HCT116 (cell line): ENCODE measurements around the gene NTNG1. TPM values are rescaled to one million over a fixed set of nuclear protein-coding genes. Genes with fewer than 3 reads are reported as not detected.
A peak's percentile ranks its signal among the peaks of the same experiment; 100 is the strongest.

Source experiments
- ATAC-seq: fragments of 200-7000 bp; cut with Tn5 transposase; 2 replicates; pipeline ENCODE4 v1.9.1; 2020; ENCODE audit warnings: mild to moderate bottlenecking, moderate library complexity
- BruUV-seq: library from RNA; stranded (reverse); fragments of 400-500 nt; replicated peaks from 2 replicates; lab custom pipeline; 2021; lab: Mats Ljungman, UMichigan
- CTCF ChIA-PET: fragments of 300-600 bp; sonication (Branson Sonifier 250); formaldehyde crosslinking; loops from one replicate; lab custom pipeline; 2021; ENCODE audit warnings: antibody characterized with exemption; lab: Charles Lee
- POLR2A ChIA-PET: fragments of 300-600, 350-600 bp; sonication (Branson Sonifier 250); formaldehyde crosslinking; loops from one replicate; lab custom pipeline; 2021; ENCODE audit warnings: antibody characterized with exemption; lab: Charles Lee
- RAD21 ChIA-PET, 2 experiments: fragments of 300-600 bp; sonication (Branson Sonifier 250); formaldehyde crosslinking; loops; one replicate each; lab custom pipeline; 2023; ENCODE audit warnings: low total read pairs in 2 of 2; ENCODE audit not compliant: uncharacterized antibody in 2 of 2, unreplicated experiment in 2 of 2, low non-redundant PET in 1 of 2; lab: Charles Lee
- DNase-seq: peaks from one replicate; pipeline ENCODE4 v3.0.0-alpha.2; 2010; ENCODE audit warnings: low read depth, low spot score
- H2AFZ ChIP-seq: fragments of 200-600 bp; shearing (Covaris generic), sonication (generic); 2 replicates; pipeline ENCODE4 v1.6.1; 2017; ENCODE audit warnings: low read depth, mixed run types, mixed read lengths, antibody characterized with exemption, low read length; ENCODE audit not compliant: poor library complexity, severe bottlenecking
- H3K27ac ChIP-seq: 2 replicates; pipeline ENCODE4 v1.5.1; 2012; ENCODE audit warnings: low read depth, low read length
- H3K27me3 ChIP-seq: fragments of 200-600 bp; sonication (generic); 2 replicates; pipeline ENCODE4 v1.6.1; 2016; ENCODE audit warnings: mixed run types, low read length, mixed read lengths; ENCODE audit not compliant: insufficient read depth
- H3K36me3 ChIP-seq, 2 experiments: fragments of 200-500 bp in 1 of 2; fragments of 200-600 bp in 1 of 2; sonication (Bioruptor generic) in 1 of 2; sonication (generic) in 1 of 2; 2 replicates each; pipeline versions ENCODE4 v1.5.1 to v1.6.1; 2014 to 2016; ENCODE audit warnings: low read length in 2 of 2, inconsistent platforms in 1 of 2, mixed read lengths in 1 of 2, mixed run types in 1 of 2; ENCODE audit not compliant: insufficient read depth in 2 of 2, control insufficient read depth in 1 of 2
- H3K4me1 ChIP-seq, 2 experiments: fragments of 200-600 bp in 1 of 2; sonication (generic) in 1 of 2; 2 replicates each; pipeline versions ENCODE4 v1.5.1 to v1.6.1; 2012 to 2017; ENCODE audit warnings: low read length in 2 of 2, inconsistent platforms in 1 of 2, mild to moderate bottlenecking in 1 of 2, mixed read lengths in 1 of 2, mixed run types in 1 of 2, moderate library complexity in 1 of 2; ENCODE audit not compliant: insufficient read depth in 2 of 2, control insufficient read depth in 1 of 2
- H3K4me2 ChIP-seq: fragments of 200-600 bp; sonication (generic); 2 replicates; pipeline ENCODE4 v1.6.1; 2017; ENCODE audit warnings: mixed run types, low read length, mixed read lengths
- H3K4me3 ChIP-seq, 2 experiments: fragments of 200-600 bp in 1 of 2; sonication (generic) in 1 of 2; replicated peaks in 1 of 2; 2 replicates each; pipeline ENCODE4 v1.5.1; 2011 to 2016; ENCODE audit warnings: low read length in 2 of 2, control low read depth in 1 of 2, low read depth in 1 of 2, mild to moderate bottlenecking in 1 of 2, mixed read lengths in 1 of 2, mixed run types in 1 of 2
- H3K79me2 ChIP-seq: fragments of 200-600 bp; sonication (generic); 2 replicates; pipeline ENCODE4 v1.6.1; 2017; ENCODE audit warnings: mild to moderate bottlenecking, mixed run types, low read length, moderate library complexity, mixed read lengths; ENCODE audit not compliant: insufficient read depth
- H3K9ac ChIP-seq: fragments of 200-600 bp; sonication (generic); 2 replicates; pipeline ENCODE4 v1.6.1; 2016; ENCODE audit warnings: low read length, mixed read lengths
- H3K9me2 ChIP-seq: fragments of 200-600 bp; sonication (generic), shearing (Covaris generic); 2 replicates; pipeline ENCODE4 v1.6.1; 2017; ENCODE audit warnings: mixed run types, mild to moderate bottlenecking, moderate library complexity; ENCODE audit not compliant: insufficient read depth
- H3K9me3 ChIP-seq, 2 experiments: fragments of 200-500 bp in 1 of 2; fragments of 200-600 bp in 1 of 2; sonication (Bioruptor generic) in 1 of 2; sonication (generic) in 1 of 2; 2 replicates each; pipeline ENCODE4 v1.6.1; 2014 to 2017; ENCODE audit warnings: low read length in 2 of 2, mixed read lengths in 2 of 2, inconsistent platforms in 1 of 2, low read depth in 1 of 2, mild to moderate bottlenecking in 1 of 2, mixed run types in 1 of 2, moderate library complexity in 1 of 2; ENCODE audit not compliant: control insufficient read depth in 1 of 2, insufficient read depth in 1 of 2
- H4K20me1 ChIP-seq: fragments of 200-600 bp; sonication (generic), shearing (Covaris generic); 2 replicates; pipeline ENCODE4 v1.6.1; 2017; ENCODE audit warnings: mixed run types, mild to moderate bottlenecking, moderate library complexity; ENCODE audit not compliant: insufficient read depth
- ATF3 ChIP-seq: IDR thresholded peaks from 2 replicates; pipeline ENCODE4 v1.6.1; 2012
- CBX3 ChIP-seq: IDR thresholded peaks from 2 replicates; pipeline ENCODE4 v1.6.1; 2012; ENCODE audit warnings: low read depth
- ELF1 ChIP-seq: IDR thresholded peaks from 2 replicates; pipeline ENCODE4 v1.6.1; 2012; ENCODE audit warnings: low read depth, borderline replicate concordance
- EZH2 ChIP-seq: fragments of 200-600 bp; sonication (generic); IDR thresholded peaks from 2 replicates; pipeline ENCODE4 v1.6.1; 2017; ENCODE audit warnings: antibody characterized with exemption, mixed run types
- POLR2AphosphoS5 ChIP-seq: IDR thresholded peaks from 2 replicates; pipeline ENCODE4 v1.6.1; 2011; ENCODE audit warnings: mild to moderate bottlenecking, low read depth, low read length, moderate library complexity
- RAD21 ChIP-seq: IDR thresholded peaks from 2 replicates; pipeline ENCODE4 v1.6.1; 2012; ENCODE audit warnings: low read depth, mild to moderate bottlenecking
- TCF7L2 ChIP-seq: IDR thresholded peaks from 2 replicates; pipeline ENCODE4 v1.7.0; 2011; ENCODE audit warnings: borderline replicate concordance, inconsistent platforms; ENCODE audit not compliant: insufficient read depth, insufficient read length; ENCODE audit errors: extremely low read depth
- YY1 ChIP-seq: IDR thresholded peaks from 2 replicates; pipeline ENCODE4 v1.6.1; 2011; ENCODE audit warnings: low read length, low read depth, moderate library complexity, mild to moderate bottlenecking; ENCODE audit not compliant: insufficient replicate concordance; ENCODE audit errors: extremely low read depth
- intact Hi-C: fragments of 100-400 bp; cut with micrococcal nuclease; formaldehyde crosslinking; loops from 2 replicates; pipeline ENCODE4 v1.10.0; 2022
- total RNA-seq: library from RNA; stranded (reverse); gene quantifications from one replicate; pipeline ENCODE4 v1.2.1, GENCODE V29; 2021; ENCODE audit not compliant: unreplicated experiment

The NTNG1 gene
- total RNA-seq, 1 experiment from 2014 or later: not detected

GRCh38 chr1:107153014-107153413, 12.2 kb downstream of the NTNG1 start:
- RAD21 ChIA-PET: no interaction called here
- Histone ChIP-seq H3K4me1 (no peaks in the 10 kb centered on the region), H3K9ac (no peak overlapping the region), H3K27ac (no peak overlapping the region), H3K27me3 (no peaks in the 10 kb centered on the region), H3K9me3 (peaks cover 0 to 2% of the 10 kb centered on the region in 2 experiments; a peak in 2 of 4 replicates), H3K4me2 (no peak overlapping the region), H3K9me2 (no peaks in the 10 kb centered on the region), H3K79me2 (no peaks in the 10 kb centered on the region), H3K4me3 (no peak overlapping the region), H3K36me3 (no peaks in the 10 kb centered on the region), H2AFZ (no peak overlapping the region), H4K20me1 (no peaks in the 10 kb centered on the region)
- intact Hi-C loops: no loop called here
- no TSS peak for BruUV-seq
- DNase-seq (no peak), ATAC-seq (no peak)
- no peak for TF ChIP-seq ELF1
- TF ChIP-seq RAD21: 0 out of 2 replicates have a peak, but pooled peaks have one; percentile 6
- TF ChIP-seq CBX3: no peak
- CTCF ChIA-PET: no interaction called here
- POLR2A ChIA-PET: no interaction called here

- H4K20me1 ChIP-seq: no peaks in the 10 kb centered on the region
- no peak overlapping the region for H3K27ac ChIP-seq
- H3K4me3 ChIP-seq: no peak overlapping the region
- DNase-seq: no peak
- no peaks in the 10 kb centered on the region for H3K79me2 ChIP-seq
- H3K9ac ChIP-seq: no peak overlapping the region
- ChIA-PET CTCF (no interaction called here), RAD21 (no interaction called here), POLR2A (no interaction called here)
- ATAC-seq: no peak
- H3K9me3 ChIP-seq: peaks cover 0 to 5% of the 10 kb centered on the region in 2 experiments; a peak in 1 of 4 replicates
- no TSS peak for BruUV-seq
- no peak overlapping the region for H2AFZ ChIP-seq
- no peaks in the 10 kb centered on the region for H3K4me1 ChIP-seq
- TF ChIP-seq YY1 (no peak), POLR2AphosphoS5 (no peak), EZH2 (no peak), ATF3 (no peak), TCF7L2 (no peak)
- no peaks in the 10 kb centered on the region for H3K36me3 ChIP-seq
- H3K9me2 ChIP-seq: no peaks in the 10 kb centered on the region
- intact Hi-C loops: no loop called here
- H3K27me3 ChIP-seq: no peaks in the 10 kb centered on the region
- H3K4me2 ChIP-seq: no peak overlapping the region
These were observed 17.7 kb downstream of the NTNG1 start for GRCh38 chr1:107158496-107158895.
